NCI-H1694 (cell line): ENCODE measurements around the gene ELF3.
"Not testable (repeated sequence)": the region's sequence is repeated elsewhere in the genome, so short reads cannot be mapped to it uniquely, and the experiment has no call there.

ENCODE experiments used
- DNase-seq: peaks from one replicate; lab custom pipeline; 2025; lab: John Stamatoyannopoulos, UW

ELF3 gene

DNA sequence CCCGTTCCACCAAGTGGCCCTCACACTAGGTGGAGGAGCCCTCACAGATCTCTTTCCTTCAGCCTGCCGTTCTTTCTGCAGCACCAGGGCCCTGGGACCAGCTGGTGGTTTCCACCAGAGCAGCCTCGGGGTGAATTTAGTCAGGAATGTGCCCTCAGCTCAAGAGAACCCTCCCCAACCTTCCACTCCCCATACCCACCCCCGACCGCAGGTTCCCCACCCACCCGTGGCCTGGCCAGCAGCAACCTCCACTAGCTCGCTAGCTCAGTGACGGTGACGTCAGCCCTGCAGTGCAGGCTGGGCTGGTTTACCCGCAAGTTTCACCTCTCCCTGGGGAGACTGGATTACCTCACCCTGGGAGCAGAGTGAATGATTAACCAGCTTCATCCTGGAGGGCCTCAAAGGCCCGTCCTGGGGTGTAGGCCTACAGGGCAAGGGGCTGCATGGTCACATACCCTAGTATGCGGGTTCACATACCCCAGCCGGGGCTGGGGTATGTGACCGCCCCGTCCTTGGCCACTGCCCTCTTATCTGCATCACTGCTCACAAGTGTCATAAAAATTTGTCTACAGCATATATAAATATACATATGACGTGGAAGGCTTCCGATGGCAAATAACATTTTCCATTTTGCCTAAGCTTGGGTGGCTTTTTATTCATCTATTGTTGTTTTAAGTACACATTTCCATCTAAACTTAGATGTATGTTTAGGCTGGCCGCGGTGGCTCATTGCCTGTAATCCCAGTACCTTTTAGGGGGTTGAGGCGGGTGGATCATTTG lies 24.5 kb downstream of the ELF3 start:
- no peak for DNase-seq

DNA sequence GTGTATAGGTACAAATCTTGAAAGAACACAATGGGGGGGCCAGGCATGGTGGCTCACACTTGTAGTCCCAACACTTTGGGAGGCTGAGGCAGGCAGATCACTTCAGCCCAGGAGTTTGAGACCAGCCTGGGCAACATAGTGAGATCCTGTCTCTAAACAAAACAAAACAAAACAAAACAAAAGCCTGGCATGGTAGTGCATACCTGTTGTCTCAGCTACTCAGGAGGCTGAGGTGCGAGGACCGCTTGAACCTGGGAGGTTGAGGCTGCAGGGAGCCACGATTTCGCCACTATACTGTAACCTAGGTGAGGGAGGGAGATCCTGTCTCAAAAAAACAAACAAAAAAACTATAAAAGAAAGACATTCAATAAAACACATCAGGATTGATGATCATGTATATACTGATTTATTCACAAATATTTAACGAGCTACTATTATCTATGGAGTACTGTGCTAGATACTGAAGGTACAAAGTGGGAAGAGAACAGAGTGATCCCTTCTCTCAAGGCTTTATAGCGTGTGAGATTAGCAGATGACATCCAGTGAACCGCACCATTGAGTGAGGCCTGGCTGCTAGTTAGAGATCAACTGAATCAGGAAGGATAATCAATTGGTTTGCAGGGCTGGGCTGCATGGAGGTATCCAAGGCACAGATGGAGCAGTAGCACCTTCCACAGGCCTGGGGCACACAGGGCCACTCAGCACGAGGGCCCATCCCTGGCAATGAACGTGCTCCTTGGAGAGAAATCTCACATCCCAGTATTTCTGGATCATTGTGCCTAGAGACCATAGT lies 26.4 kb downstream of the ELF3 start:
- no peak for DNase-seq

DNA sequence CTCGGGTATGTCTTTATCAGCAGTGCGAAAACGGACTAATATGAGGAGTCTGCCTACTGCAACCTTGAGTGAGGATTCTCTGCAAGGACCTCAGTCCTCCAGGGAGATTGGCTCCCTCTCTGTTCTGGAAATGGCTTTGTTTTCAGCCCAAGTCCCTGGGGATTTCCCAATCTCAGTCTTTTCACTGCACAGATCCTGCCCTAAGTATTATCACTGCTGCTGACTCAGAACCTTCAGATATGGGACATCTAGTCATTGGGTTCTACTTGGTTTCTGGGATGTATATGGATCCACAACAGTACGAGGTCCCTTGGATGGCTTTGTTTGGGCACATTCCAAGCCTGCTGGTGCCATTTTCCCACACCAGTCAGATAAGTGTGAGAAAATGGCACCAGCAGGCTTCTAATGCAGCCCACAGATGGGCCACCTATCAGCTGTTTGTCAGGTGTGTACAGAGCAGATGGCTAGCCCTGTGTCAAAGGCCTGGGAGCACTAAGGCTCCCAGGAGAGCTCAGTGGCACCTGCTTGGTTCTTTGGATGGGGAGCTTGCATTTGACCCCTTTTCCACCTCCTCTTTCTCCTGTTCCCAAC lies 27.4 kb downstream of the ELF3 start:
- no peak for DNase-seq

DNA sequence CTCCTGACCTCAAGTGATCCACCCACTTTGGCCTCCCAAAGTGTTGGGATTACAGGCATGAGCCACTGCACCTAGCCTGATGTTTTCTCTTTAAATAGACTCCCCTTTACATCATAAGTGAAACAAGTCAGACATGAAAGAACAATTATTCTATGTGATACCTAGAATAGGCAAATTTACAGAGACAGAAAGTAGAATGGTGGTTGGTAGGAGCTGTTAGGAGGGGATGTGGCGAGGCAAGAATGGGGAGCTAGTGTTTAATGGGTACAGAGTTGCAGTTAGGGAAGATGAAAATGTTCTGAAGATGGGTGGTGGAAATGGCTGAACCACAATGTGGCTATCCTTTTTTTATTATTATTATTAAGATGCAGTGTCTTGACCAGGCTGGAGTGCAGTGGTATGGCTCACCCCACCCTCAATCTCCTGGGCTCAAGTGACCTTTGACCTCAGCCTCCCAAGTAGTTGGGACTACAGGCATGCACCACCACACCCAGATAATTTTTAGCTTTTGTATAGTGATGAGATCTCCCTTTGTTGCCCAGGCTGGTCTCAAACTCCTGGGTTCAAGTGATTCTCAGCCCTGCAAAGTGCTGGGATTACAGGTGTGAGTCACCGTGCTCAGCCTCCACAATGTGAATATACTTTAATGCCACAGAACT lies 28.4 kb downstream of the ELF3 start:
- DNase-seq, result no peak

DNA sequence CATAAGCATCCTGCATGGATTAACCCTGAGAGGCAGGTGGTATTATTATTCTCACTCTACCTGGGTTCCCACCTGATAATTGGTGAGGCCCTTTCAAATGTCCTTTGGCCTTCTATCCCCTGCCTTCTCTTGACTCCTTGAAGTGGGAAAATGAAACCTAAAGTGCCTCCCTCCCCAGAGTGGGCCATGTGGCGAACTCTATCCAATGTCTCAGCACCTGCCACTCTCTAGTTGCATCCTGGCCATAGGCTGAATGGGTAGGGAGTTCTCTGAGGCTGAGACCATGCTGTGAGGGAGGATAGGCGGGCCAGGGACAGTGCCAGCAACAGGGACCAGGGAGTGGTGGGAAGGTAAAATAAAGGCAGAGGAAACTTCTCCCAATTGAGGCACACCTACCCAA lies 35.3 kb downstream of the ELF3 start:
- no peak for DNase-seq

DNA sequence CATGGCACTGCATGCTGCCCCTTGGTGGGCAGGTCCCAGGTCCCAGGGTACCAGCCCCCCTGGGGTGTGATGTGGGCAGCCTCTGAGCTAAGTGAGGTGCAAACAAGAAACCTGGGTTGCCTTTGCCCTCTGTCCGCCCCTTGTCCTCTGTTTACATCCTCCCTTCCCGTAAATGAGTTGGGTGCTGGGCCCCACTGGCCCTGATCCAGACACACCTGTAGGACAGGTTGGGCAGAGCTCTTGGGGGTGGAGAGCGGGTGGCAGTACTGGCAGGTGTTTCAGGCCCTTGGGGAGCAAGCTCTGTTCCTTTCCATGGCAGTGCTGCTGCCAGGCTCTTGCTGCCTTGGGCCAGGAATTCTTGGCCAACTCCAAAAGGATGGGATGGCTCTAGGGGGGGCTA lies 35.8 kb downstream of the ELF3 start:
- no peak for DNase-seq

DNA sequence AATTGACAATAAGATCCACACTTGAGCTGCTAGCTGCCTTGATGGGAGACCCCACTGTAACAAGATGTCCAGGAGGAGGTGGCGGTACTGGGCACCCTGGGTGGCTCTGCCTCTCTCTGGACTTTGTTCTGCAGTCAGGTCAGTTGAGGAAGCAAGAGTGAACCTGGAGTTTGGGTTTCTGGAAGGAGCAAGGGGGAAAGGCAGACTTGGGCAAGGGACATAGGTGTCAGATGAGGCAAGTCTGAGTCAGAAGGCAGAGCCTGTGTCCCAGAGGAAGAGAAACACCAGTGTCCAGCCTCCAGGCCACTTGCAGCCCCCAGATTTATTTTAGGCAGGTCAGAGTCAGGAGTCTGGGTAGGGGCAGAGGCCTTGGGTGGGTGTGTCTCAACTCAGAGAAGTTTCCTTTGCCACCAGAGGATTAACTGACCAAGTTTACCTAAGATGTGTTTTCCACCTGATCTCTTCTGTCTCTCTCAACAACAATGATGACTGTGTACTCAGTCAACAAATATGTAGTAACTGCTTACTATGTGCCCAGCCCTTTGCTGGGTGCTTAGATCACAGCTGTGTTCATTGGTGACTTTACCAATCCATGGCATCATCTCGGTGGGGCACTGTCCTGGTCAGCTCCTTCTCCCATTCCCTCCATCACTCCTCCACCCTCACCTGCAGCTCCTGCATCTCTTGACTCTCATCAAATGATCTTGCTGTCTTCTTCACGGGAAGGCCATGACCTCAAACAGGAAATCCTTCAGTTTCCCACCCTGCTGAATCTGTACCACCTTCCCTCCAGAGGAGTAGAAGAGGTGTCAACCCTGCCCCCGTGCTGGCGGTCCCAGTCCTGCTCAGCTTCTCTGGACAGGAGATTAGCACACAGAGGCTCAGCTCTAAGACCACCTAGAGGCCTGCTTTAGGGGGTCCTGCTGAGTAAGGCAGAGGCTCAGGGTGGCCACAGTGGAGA lies 36.6 kb downstream of the ELF3 start:
- DNase-seq, result no peak

DNA sequence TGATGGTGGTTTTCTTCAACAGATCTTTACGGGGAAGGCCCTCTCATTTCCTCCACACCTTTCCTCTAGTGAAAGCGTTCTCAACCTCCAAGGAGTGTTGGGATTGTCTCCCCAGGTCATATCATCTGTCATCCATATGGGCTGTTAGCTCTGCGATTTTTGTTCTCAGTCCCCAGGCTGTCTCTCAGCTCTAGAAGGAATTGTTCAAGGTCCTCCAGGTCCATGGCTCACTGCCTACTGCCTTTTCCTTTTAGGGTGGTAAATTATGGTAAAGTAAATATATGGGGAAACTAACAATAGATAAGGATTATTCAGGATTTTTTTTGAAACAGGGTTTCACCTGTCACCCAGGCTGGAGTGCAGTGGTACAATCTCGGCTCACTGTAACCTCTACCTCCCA lies 37.6 kb downstream of the ELF3 start:
- DNase-seq, result no peak

DNA sequence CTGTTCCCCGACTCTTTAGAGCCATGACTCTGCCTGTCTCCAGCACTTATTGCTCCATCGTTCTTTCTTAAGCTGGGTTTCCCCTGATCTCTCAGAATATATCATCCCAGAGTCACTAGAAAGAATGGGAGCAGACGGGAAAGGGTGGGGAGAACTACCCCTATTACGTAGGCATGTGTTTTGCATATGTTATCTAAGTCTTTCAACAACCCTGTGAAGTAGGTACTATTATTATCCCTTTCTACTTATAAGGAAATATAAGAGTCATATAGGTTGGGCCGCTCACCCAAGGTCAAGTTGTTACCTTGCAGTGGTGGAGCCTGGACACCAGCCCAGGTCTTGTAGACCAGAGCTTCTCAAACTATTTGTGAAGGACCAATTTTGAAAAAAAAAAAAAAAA lies 38.7 kb downstream of the ELF3 start:
- DNase-seq, result no peak

DNA sequence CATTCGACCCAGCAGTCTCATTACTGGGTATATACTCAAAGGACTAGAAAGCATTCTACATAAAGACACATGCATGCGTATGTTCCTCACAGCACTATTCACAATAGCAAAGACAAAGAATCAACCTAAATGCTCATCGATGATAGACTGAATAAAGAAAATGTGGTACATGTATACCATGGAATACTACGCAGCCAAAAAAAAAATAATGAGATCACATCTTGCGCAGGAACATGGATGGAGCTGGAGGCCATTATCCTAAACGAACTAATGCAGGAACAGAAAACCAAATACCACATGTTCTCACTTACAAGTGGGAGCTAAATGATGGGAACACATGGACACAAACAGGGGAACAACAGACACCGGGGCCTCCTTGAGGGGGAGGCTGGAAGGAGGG lies 43.7 kb downstream of the ELF3 start:
- DNase-seq, result no peak

DNA sequence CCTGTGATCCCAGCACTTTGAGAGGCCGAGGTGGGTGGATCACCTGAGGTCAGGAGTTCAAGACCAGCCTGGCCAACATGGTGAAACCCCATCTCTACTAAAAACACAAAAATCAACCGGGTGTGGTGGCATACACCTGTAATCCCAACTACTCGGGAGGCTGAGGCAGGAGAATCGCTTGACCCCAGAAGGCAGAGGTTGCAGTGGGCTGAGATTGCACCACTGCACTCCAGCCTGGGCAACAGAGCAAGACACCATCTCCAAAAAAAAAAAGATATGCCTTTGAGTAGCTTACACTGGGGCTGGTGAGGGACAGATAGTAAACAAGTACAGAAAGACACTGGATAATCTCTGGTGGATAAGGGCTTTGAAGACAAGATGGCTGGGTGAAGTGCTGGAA lies 44.3 kb downstream of the ELF3 start:
- DNase-seq, result not testable (repeated sequence)

DNA sequence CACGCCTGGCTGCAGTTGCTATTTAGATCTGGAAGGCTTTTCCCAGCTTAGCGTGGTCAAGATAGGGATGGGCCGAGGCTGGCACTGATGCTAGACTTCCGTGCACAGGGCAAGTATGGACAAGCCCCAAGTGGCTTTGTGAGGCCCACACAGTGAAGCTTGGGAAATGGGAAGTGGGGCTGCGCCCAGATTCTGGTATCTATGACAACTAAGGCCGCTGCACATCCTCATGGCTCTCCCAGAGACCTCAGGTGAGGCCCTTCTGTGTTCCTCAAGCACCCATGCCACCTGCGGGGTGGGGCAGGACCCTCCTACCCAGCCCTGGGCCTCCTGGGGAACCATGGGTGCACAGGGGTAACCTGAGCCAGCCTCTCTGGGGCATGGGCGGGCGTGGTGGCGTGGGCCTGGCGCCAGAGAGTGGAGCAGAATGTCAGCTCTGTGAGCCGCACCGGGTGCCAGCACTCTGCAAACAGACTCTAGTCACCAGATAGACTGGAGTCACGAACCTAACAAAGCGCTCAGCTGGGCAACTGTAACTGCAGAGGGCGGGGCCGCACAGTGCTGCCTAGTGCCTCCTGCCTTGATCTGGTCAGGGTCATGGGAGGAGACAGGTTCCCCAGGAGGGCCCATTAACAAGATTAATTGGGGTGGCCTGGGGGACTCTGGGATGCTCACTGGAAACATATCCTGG lies 46.4 kb downstream of the ELF3 start:
- no peak for DNase-seq

DNA sequence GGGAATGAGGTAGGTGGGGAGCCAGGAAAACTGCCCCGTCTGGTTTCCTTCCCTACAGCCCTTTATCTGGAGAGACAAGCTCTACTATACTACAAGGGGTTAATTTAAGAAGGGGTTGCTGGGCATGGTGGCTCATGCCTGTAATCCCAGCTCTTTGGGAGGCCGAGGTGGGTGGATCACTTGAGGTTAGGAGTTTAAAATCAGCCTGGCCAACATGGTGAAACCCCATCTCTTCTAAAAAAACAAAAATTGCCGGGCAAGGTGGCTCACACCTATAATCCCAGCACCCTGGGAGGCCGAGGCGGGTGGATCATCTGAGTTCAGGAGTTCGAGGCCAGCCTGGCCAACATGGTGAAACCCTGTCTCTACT lies 46.9 kb downstream of the ELF3 start:
- not testable (repeated sequence) for DNase-seq

DNA sequence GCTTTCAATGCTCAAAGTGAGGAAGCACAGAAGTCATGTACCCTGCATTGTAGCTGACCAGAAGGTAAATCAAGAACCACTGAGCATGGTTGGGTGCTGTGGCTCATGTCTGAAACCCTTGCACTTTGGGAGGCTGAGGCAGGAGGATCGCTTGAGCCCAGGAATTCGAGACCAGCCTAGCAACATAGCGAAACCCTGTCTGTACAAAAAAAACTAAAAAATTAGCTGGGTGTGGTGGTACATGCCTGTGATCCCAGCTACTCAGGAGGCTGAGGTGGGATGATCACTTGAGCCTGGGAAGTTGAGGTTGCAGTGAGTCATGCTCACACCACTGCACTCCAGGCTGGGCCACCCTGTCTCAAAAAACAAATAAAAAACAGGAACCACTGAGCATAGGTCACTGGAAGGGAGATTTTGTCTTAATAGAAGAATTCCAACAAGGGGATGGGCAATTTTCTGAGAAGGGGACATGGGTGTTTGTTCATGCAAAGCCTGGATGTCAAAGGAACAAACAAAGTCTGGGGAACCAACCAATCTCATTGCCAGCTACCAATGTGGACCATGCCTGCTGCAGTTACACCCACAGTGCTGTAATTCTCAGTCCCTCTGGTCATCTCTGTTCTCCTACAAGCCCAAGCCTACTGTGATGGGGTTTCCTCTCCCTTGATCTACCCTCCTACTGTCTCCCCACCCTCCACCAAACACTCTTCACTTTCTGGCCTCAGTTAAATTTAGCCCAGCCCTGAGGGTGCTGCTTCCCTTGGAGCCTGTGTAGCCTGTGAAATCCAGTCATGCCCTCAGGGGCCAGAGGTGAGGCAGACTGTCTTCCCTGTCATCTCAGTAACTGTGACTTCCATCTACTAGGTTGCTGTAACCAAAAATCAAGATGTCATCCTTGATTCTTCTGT lies 47.9 kb downstream of the ELF3 start:
- no peak for DNase-seq

DNA sequence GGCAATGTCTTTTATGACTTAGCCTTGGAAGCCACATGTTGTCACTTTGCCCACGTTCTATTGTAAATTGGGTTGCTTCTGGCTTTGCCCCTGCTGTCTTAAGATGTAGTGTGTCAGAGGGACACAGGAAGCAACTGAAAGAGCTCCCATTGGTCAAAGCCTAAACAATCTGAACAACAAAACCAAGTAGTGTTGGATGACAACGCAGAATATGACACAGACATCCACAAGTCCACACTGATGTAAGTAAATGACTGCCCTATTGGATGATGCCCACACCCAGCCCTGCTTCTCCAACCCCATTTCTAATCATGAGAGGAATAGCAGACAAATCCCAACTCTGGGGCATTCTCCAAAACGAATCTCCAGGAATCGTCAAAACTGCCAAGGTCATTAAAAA lies 50.7 kb downstream of the ELF3 start:
- DNase-seq, result no peak

DNA sequence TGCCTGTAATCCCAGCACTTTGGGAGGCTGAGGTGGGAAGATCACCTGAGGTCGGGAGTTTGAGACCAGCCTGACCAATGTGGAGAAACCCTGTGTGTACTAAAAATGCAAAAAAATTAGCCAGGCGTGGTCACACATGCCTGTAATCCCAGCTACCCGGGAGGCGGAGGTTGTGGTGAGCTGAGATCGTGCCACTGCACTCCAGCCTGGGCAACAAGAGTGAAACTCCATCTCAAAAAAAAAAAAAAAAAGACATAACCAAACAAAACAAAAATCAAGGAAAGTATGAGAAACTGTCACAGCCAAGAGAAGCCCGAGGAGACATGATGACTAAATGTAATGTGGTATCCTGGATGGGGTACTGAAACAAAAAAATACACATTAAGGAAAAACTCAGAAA lies 51.4 kb downstream of the ELF3 start:
- not testable (repeated sequence) for DNase-seq

DNA sequence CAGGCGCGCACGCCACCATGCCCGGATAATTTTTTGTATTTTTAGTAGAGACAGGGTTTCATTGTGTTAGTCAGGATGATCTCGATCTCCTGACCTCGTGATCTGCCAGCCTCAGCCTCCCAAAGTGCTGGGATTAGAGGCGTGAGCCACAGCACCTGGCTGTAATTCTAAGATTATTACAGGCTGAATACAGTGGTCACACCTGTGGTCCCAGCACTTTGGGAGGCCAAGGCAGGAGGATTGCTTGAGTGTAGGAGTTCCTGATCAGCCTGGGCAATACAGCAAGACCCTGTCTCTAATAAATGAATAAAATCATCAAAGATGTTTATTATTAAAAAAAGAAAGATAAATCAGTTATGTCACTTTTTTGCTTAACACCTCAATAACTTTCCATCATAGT lies 52.2 kb downstream of the ELF3 start:
- not testable (repeated sequence) for DNase-seq

DNA sequence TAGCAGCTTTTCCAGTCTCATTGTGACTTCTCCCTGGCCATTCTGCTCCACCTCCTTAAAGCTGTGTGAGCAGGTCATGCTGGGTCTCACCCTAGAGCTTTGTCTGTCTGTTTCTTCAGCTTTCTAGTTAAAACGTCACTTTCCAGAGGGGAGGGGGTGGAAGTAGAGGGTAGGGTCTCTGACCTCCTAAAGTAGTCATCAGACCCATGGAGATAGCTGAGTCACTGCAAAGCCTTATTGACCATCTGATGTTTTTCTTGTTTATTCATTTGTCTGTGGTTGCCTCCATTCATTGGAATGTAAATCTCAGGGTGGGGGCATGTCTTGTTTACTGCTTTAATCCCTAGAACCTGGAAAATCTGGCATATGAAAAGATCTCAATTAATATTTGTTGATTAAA lies 52.7 kb downstream of the ELF3 start:
- no peak for DNase-seq

DNA sequence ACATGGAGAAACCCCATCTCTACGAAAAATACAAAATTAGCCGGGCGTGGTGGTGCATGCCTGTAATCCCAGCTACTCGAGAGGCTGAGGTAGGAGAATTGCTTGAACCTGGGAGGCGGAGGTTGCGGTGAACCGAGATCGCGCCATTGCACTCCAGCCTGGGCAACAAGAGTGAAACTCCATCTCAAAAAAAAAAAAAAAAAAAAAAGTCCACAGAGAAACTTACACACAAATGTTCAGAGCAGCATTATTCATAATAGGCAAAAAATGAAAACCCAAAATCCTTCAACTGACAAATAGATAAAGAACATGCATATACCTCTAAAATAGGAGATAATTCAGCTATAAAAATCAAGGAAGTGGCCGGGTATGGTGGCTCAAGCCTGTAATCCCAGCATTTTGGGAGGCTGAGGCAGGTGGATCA lies 54.5 kb downstream of the ELF3 start:
- not testable (repeated sequence) for DNase-seq
